GM12892 (cell line): Measurements from ENCODE around the gene SLC66A2.
"Not testable (repeated sequence)": the region's sequence is repeated elsewhere in the genome, so short reads cannot be mapped to it uniquely, and the experiment has no call there.

Experiments used
- DNase-seq: peaks from one replicate; pipeline ENCODE4 v3.0.0; 2011; ENCODE audit not compliant: insufficient read length
- FAIRE-seq: peaks from 2 replicates; lab custom pipeline; 2011; peaks lifted over from hg19 to GRCh38; lab: Jason Lieb, UNC
- POLR2A ChIP-seq: IDR thresholded peaks from 2 replicates; pipeline ENCODE4 v1.6.1; 2011; ENCODE audit warnings: low read depth, low read length, control low read depth
- POLR2AphosphoS5 ChIP-seq: IDR thresholded peaks from 2 replicates; pipeline ENCODE4 v1.6.1; 2011; ENCODE audit warnings: low read depth, low read length, control low read depth
- TAF1 ChIP-seq: IDR thresholded peaks from 2 replicates; pipeline ENCODE4 v1.6.1; 2011; ENCODE audit warnings: low read depth, mild to moderate bottlenecking, control low read depth, low read length, borderline replicate concordance

Gene SLC66A2

GRCh38 chr18:79884294-79884962 lies 67.0 kb downstream of the SLC66A2 start:
- no peak for TF ChIP-seq POLR2A
- TF ChIP-seq TAF1: no peak
- TF ChIP-seq POLR2AphosphoS5: no peak

GRCh38 chr18:79883461-79884293 lies 67.8 kb downstream of the SLC66A2 start:
- TF ChIP-seq TAF1 (no peak), POLR2AphosphoS5 (no peak), POLR2A (no peak)
- no peak for DNase-seq
- FAIRE-seq: no peak

More at GRCh38 chr18:79884294-79884962, 67.0 kb downstream of the SLC66A2 start:
- DNase-seq (no peak), FAIRE-seq (no peak)

- TF ChIP-seq TAF1 (no peak), POLR2AphosphoS5 (no peak), POLR2A (no peak)
- no peak for DNase-seq
- FAIRE-seq: no peak
These were observed 68.8 kb downstream of the SLC66A2 start for GRCh38 chr18:79882522-79883241.

- DNase-seq: no peak
- FAIRE-seq: no peak
- no peak for TF ChIP-seq POLR2A
- no peak for TF ChIP-seq TAF1
- TF ChIP-seq POLR2AphosphoS5: no peak
These were observed 69.8 kb downstream of the SLC66A2 start for GRCh38 chr18:79881695-79882094.

GRCh38 chr18:79879566-79879965 lies 71.9 kb downstream of the SLC66A2 start:
- DNase-seq (no peak), FAIRE-seq (no peak)
- TF ChIP-seq POLR2AphosphoS5 (no peak), POLR2A (no peak), TAF1 (no peak)

- DNase-seq (no peak), FAIRE-seq (no peak)
These were observed 72.6 kb downstream of the SLC66A2 start for GRCh38 chr18:79878741-79879378.

GRCh38 chr18:79878246-79878645 lies 73.2 kb downstream of the SLC66A2 start:
- DNase-seq, FAIRE-seq: not testable (repeated sequence)

More at GRCh38 chr18:79878741-79879378, 72.6 kb downstream of the SLC66A2 start:
- no peak for TF ChIP-seq TAF1
- no peak for TF ChIP-seq POLR2AphosphoS5
- TF ChIP-seq POLR2A: no peak

- FAIRE-seq (no peak), DNase-seq (no peak)
- TF ChIP-seq POLR2AphosphoS5 (no peak), POLR2A (no peak), TAF1 (no peak)
These were observed 74.0 kb downstream of the SLC66A2 start for GRCh38 chr18:79877163-79878091.

GRCh38 chr18:79876497-79876896 lies 75.0 kb downstream of the SLC66A2 start:
- DNase-seq: no peak
- no peak for FAIRE-seq
- no peak for TF ChIP-seq POLR2A
- no peak for TF ChIP-seq TAF1
- TF ChIP-seq POLR2AphosphoS5: no peak

- no peak for DNase-seq
- FAIRE-seq: no peak
- TF ChIP-seq POLR2AphosphoS5 (no peak), TAF1 (no peak)
These were observed 75.5 kb downstream of the SLC66A2 start for GRCh38 chr18:79875931-79876461.
